Smooth muscle cell (in vitro differentiated cells): ENCODE results near the gene FAHD2A. TPM values are rescaled to one million over a fixed set of nuclear protein-coding genes. Genes with fewer than 3 reads are reported as not detected.
"Not testable (repeated sequence)": the region's sequence is repeated elsewhere in the genome, so short reads cannot be mapped to it uniquely, and the experiment has no call there.

Source experiments
- DNase-seq: peaks from one replicate; lab custom pipeline; 2025; ENCODE audit not compliant: unreplicated experiment; lab: John Stamatoyannopoulos, UW
- H2AFZ ChIP-seq: fragments of 200-600 bp; sonication (generic); 2 replicates; pipeline ENCODE4 v1.6.0; 2016; ENCODE audit warnings: antibody characterized with exemption, low read depth, mild to moderate bottlenecking
- H3F3A ChIP-seq: fragments of 200-600 bp; sonication (generic); 2 replicates; pipeline ENCODE4 v1.6.0; 2017; ENCODE audit warnings: antibody characterized with exemption, low read depth
- H3K27ac ChIP-seq: fragments of 200-600 bp; sonication (generic); 2 replicates; pipeline ENCODE4 v1.5.1; 2016; ENCODE audit warnings: low read depth, mild to moderate bottlenecking
- H3K27me3 ChIP-seq: fragments of 200-600 bp; sonication (generic); 2 replicates; pipeline ENCODE4 v1.6.1; 2016; ENCODE audit warnings: low read depth, mild to moderate bottlenecking
- H3K36me3 ChIP-seq: fragments of 200-600 bp; sonication (generic); 2 replicates; pipeline ENCODE4 v1.5.1; 2016; ENCODE audit warnings: low read depth
- H3K4me1 ChIP-seq: fragments of 200-600 bp; sonication (generic); 2 replicates; pipeline ENCODE4 v1.5.1; 2016; ENCODE audit warnings: low read depth
- H3K4me2 ChIP-seq: fragments of 200-600 bp; sonication (generic); 2 replicates; pipeline ENCODE4 v1.6.0; 2016; ENCODE audit warnings: mild to moderate bottlenecking
- H3K4me3 ChIP-seq: fragments of 200-600 bp; sonication (generic); 2 replicates; pipeline ENCODE4 v1.5.1; 2016; ENCODE audit warnings: mild to moderate bottlenecking
- H3K79me2 ChIP-seq: fragments of 200-600 bp; sonication (generic); 2 replicates; pipeline ENCODE4 v1.6.0; 2016; ENCODE audit warnings: low read depth, mild to moderate bottlenecking
- H3K9ac ChIP-seq: fragments of 200-600 bp; sonication (generic); 2 replicates; pipeline ENCODE4 v1.6.0; 2016; ENCODE audit warnings: low read depth
- H3K9me3 ChIP-seq: fragments of 200-600 bp; sonication (generic); replicated peaks from 2 replicates; pipeline ENCODE4 v1.5.1; 2016; ENCODE audit warnings: low read depth
- H4K20me1 ChIP-seq: fragments of 200-600 bp; sonication (generic); 2 replicates; pipeline ENCODE4 v1.6.0; 2016; ENCODE audit warnings: low read depth
- WGBS: methylation state at CpG from one replicate; pipeline ENCODE4 v1.1.7; 2016; ENCODE audit warnings: low lambda C conversion rate; 5-methylcytosine and 5-hydroxymethylcytosine counted together
- polyA plus RNA-seq: library from polyadenylated mRNA; unstranded; fragments of >200 nt; fragmentation: Nextera tagmentation; extraction: Ambion mirVana; gene quantifications from 2 replicates; pipeline ENCODE4 v1.2.1, GENCODE V29; 2016
- small RNA-seq: library from RNA; depleted of rRNA; stranded (forward); fragments of <200 nt; gene quantifications from one replicate; pipeline ENCODE3, GENCODE V24; 2014
- total RNA-seq: library from RNA; depleted of rRNA; stranded (reverse); fragments of >200 nt; gene quantifications from 2 replicates; pipeline ENCODE4 v1.2.3, GENCODE V29; 2014

Gene FAHD2A
- total and polyA plus RNA-seq, 2 experiments from 2014 or later, result 32.2 to 44.6 TPM

DNA sequence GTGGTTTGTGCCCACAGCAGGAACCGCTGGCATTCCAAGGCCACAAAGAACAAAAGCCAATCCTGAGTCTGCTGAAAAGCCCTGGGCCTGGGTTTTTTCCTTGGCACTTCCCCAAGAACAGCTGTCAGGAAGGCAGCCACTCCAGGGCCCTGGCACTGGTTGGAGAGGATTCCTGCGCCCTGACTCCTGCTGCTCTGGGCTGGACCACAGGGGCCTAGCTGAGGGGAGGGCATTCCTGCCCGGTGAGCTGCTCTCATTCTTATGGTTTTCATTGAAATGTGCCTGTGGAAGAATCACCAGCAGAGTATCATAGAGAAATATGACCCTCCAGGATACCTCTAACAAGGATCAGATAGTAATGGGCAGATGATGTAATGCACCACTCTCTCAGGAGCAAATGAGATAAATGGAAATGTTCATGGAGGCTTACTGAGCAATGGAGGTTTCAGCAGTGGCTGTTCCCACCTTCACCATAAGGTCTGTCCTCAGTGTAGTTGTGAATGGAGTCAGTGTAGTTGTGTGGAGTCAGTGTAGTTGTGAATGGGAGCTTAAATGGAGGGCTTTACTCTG is 32.1 kb downstream of the FAHD2A start:
- H3K27me3 ChIP-seq, H3K9me3 ChIP-seq, H3K27ac ChIP-seq, H3K4me2 ChIP-seq, H4K20me1 ChIP-seq, H2AFZ ChIP-seq, H3K79me2 ChIP-seq, H3K4me1 ChIP-seq, DNase-seq, H3K9ac ChIP-seq, H3K4me3 ChIP-seq, H3F3A ChIP-seq, H3K36me3 ChIP-seq: not testable (repeated sequence)
- 76% methylated on average over 2 of the region's 3 CpGs for WGBS

DNA sequence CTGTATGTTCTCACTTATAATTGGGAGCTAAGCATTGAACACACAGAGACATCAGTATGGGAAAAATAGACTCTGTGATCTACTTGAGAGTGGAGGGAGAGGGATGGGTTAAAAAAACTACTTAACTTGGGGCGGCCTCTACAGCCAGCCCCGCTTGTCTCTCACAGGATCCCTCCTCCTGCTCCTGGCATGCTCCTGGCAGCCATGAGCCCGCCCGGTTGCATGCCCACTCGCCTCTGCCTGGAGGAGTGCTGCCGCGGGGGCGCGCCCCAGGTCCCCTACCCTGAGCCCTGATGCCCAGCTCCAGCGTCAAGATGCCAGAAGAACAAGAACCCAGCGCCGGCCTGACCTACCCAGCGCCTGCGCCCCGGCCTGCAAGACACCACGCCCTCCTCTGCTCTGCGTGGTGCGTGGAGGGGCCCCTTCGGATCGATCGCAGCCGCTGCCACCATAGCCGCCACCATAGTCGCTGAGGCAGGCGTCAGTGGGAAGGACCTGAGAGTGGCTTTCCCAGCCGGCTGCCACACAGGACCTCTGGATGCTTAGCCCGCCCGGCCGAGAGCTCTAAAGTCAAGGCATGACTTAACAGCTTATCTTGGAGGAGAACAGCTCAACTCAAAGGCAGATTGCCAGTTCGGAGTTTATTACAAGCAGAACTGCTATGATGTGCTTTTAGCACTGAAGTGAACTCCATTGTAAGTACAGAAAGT is 32.8 kb downstream of the FAHD2A start:
- H3K4me3 ChIP-seq, H3F3A ChIP-seq, H3K4me1 ChIP-seq, H2AFZ ChIP-seq, H3K27me3 ChIP-seq, H3K9me3 ChIP-seq, H3K79me2 ChIP-seq, H3K9ac ChIP-seq, DNase-seq, H3K27ac ChIP-seq, H3K36me3 ChIP-seq, H3K4me2 ChIP-seq, H4K20me1 ChIP-seq: not testable (repeated sequence)
- WGBS, result no CpG with 5 or more reads among the region's 30 CpGs

DNA sequence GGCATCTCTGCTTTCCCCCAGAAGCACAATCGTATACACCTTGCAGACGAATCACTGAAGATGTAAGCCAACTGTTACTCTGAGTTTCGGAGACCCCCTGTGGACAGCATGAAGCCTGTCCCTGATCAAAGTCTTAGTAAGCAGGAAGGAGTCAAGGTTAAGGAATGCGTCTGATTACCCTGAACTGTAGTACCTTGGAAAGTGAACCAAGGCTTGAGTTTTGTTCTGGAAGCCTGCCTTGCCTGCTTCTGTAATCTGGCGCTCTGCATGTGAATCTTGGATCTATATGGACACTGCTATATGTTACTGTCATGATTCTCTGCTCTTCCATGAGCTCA is 33.3 kb downstream of the FAHD2A start:
- WGBS, result 70% methylated on average over 3 of the region's 5 CpGs
- H3K4me2 ChIP-seq, H3K79me2 ChIP-seq, H3K27ac ChIP-seq, H3K36me3 ChIP-seq, H2AFZ ChIP-seq, H3K9me3 ChIP-seq, H3K9ac ChIP-seq, H3K4me1 ChIP-seq, H4K20me1 ChIP-seq, DNase-seq, H3K4me3 ChIP-seq, H3K27me3 ChIP-seq, H3F3A ChIP-seq: not testable (repeated sequence)

DNA sequence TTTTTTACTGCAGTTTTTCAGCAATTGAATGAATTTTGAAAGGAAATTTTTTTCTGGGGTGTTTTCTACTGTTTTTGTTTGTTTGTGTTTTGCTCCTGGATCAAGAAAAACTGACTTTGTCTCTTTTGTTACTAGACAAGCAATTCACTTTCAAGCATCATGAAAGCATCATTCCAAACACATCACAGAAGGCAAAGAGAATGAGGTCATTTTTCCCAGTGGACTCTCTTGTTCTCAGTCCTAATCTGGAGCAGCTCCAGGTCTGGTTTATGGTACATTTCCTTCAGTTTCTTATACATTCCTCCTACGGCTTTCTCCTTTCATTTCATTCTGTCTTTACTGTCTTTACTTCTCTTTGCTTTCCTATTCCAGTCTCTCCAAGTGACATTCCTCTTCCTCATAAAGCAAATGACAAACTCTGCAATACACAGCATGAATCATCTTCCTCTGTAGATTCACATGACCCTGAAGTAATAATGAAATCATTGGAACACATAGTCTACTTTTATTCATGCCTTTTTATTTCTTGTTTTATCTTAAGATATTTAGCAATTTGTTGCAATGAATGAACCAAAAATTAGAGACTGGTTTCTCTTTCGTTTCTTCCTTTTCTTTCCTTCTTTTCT is 40.1 kb downstream of the FAHD2A start:
- WGBS, result no CpG with 5 or more reads among the region's 2 CpGs
- not testable (repeated sequence) for H3K4me2 ChIP-seq

GRCh38 chr2:95445317-95445716 is 42.8 kb downstream of the FAHD2A start:
- not testable (repeated sequence) for H3K4me3 ChIP-seq, H3K27me3 ChIP-seq, H3K79me2 ChIP-seq, H3K4me1 ChIP-seq, H3K9ac ChIP-seq, H3K4me2 ChIP-seq, H3K27ac ChIP-seq, H3F3A ChIP-seq, H3K9me3 ChIP-seq, DNase-seq, H4K20me1 ChIP-seq, H3K36me3 ChIP-seq, H2AFZ ChIP-seq
- WGBS, result no CpG with 5 or more reads among the region's 2 CpGs

More for the DNA sequence above, 40.1 kb downstream of the FAHD2A start:
- not testable (repeated sequence) for H3K4me3 ChIP-seq, H3K36me3 ChIP-seq, DNase-seq, H3K9ac ChIP-seq, H3F3A ChIP-seq, H3K4me1 ChIP-seq, H2AFZ ChIP-seq, H4K20me1 ChIP-seq, H3K79me2 ChIP-seq, H3K9me3 ChIP-seq, H3K27me3 ChIP-seq, H3K27ac ChIP-seq

- H3K79me2 ChIP-seq, H3K4me2 ChIP-seq, H4K20me1 ChIP-seq, H3K4me3 ChIP-seq, DNase-seq, H3K9ac ChIP-seq, H3F3A ChIP-seq, H3K27me3 ChIP-seq, H3K27ac ChIP-seq, H3K9me3 ChIP-seq, H2AFZ ChIP-seq, H3K4me1 ChIP-seq, H3K36me3 ChIP-seq: not testable (repeated sequence)
- WGBS, result no CpG with 5 or more reads among the region's 3 CpGs
These were observed 60.8 kb downstream of the FAHD2A start for GRCh38 chr2:95463292-95463691.

Small RNA genes within 50 kb of the gene (small RNA-seq; reads per million reads assigned to genes)
- gene AC133104.2, result not detected

Other genes with a start within 250 kb of the FAHD2A start
- gene ZNF514, start 242.9 kb upstream of the FAHD2A start, total RNA-seq, result 6.1 and 10.8 TPM in 2 replicates
- gene ZNF514, start 242.9 kb upstream of the FAHD2A start, polyA plus RNA-seq, result 2.7 and 3.7 TPM in 2 replicates
- gene ZNF2, start 236.9 kb upstream of the FAHD2A start, total RNA-seq, result 6.9 and 7.0 TPM in 2 replicates
- gene ZNF2, start 236.9 kb upstream of the FAHD2A start, polyA plus RNA-seq, result 1.8 and 2.9 TPM in 2 replicates
- gene ZNF892, start 195.2 kb upstream of the FAHD2A start, total RNA-seq, result 3.7 and 5.3 TPM in 2 replicates
- 0.63 and 1.6 TPM in 2 replicates for gene ZNF892, start 195.2 kb upstream of the FAHD2A start, polyA plus RNA-seq
- gene PROM2, start 128.3 kb upstream of the FAHD2A start, total RNA-seq, result 2.8 and 4.2 TPM in 2 replicates
- 0.70 and 2.6 TPM in 2 replicates for gene PROM2, start 128.3 kb upstream of the FAHD2A start, polyA plus RNA-seq
- 1.1 and 2.0 TPM in 2 replicates for gene KCNIP3, start 105.4 kb upstream of the FAHD2A start, total RNA-seq
- gene KCNIP3, start 105.4 kb upstream of the FAHD2A start, polyA plus RNA-seq, result 7.6 TPM in 2 replicates
- gene TRIM43B, start 82.0 kb downstream of the FAHD2A start, total RNA-seq, result not detected in 2 replicates
- gene TRIM43B, start 82.0 kb downstream of the FAHD2A start, polyA plus RNA-seq, result not detected in 2 replicates
- not detected in 2 replicates for gene TRIM43, start 189.3 kb downstream of the FAHD2A start, total RNA-seq
- gene TRIM43, start 189.3 kb downstream of the FAHD2A start, polyA plus RNA-seq, result not detected in 2 replicates